Mesendoderm (in vitro differentiated cells): ENCODE results near the gene ATP8A2.

Experiments
- DNase-seq: peaks from one replicate; pipeline ENCODE4 v3.0.0; 2013
- H2AK5ac ChIP-seq: 2 replicates; pipeline ENCODE4 v1.6.1; 2013; ENCODE audit warnings: low read length, inconsistent platforms
- H2BK120ac ChIP-seq: 2 replicates; pipeline ENCODE4 v1.6.1; 2013; ENCODE audit warnings: low read depth, mild to moderate bottlenecking, low read length, moderate library complexity, mixed read lengths
- H2BK15ac ChIP-seq: replicated peaks from 2 replicates; pipeline ENCODE4 v1.6.1; 2013; ENCODE audit warnings: low read depth, mild to moderate bottlenecking, moderate library complexity
- H2BK5ac ChIP-seq: 2 replicates; pipeline ENCODE4 v1.6.1; 2013; ENCODE audit warnings: low read length, inconsistent platforms
- H3K18ac ChIP-seq: 2 replicates; pipeline ENCODE4 v1.6.1; 2013; ENCODE audit warnings: mild to moderate bottlenecking, low read length, mixed read lengths
- H3K23ac ChIP-seq: one replicate; pipeline ENCODE4 v1.6.1; 2013; ENCODE audit warnings: low read length
- H3K27ac ChIP-seq: 2 replicates; pipeline ENCODE4 v1.5.1; 2013; ENCODE audit warnings: low read depth, mild to moderate bottlenecking, inconsistent platforms, low read length, moderate library complexity
- H3K27me3 ChIP-seq: 2 replicates; pipeline ENCODE4 v1.6.1; 2013; ENCODE audit warnings: low read length, control low read depth, mild to moderate bottlenecking, inconsistent platforms; ENCODE audit not compliant: insufficient read depth, poor library complexity
- H3K36me3 ChIP-seq: 2 replicates; pipeline ENCODE4 v1.6.1; 2013; ENCODE audit warnings: low read length, inconsistent platforms; ENCODE audit not compliant: control insufficient read depth, insufficient read depth
- H3K4ac ChIP-seq: one replicate; pipeline ENCODE4 v1.6.1; 2013; ENCODE audit warnings: low read depth, mild to moderate bottlenecking, low read length, moderate library complexity
- H3K4me1 ChIP-seq: 2 replicates; pipeline ENCODE4 v1.6.1; 2013; ENCODE audit warnings: low read depth, low read length, inconsistent platforms; ENCODE audit not compliant: control insufficient read depth
- H3K4me2 ChIP-seq: 2 replicates; pipeline ENCODE4 v1.6.1; 2013; ENCODE audit warnings: low read length
- H3K4me3 ChIP-seq: 2 replicates; pipeline ENCODE4 v1.5.1; 2013; ENCODE audit warnings: mild to moderate bottlenecking, low read length
- H3K56ac ChIP-seq: one replicate; pipeline ENCODE4 v1.6.1; 2013; ENCODE audit warnings: low read length
- H3K79me1 ChIP-seq: 2 replicates; pipeline ENCODE4 v1.6.1; 2013; ENCODE audit warnings: low read length, inconsistent platforms
- H3K79me2 ChIP-seq: 2 replicates; pipeline ENCODE4 v1.6.1; 2013; ENCODE audit warnings: mild to moderate bottlenecking, low read length; ENCODE audit not compliant: control insufficient read depth, insufficient read depth
- H3K9ac ChIP-seq: 2 replicates; pipeline ENCODE4 v1.6.1; 2013; ENCODE audit warnings: low read length, inconsistent platforms
- H4K5ac ChIP-seq: one replicate; pipeline ENCODE4 v1.6.1; 2013; ENCODE audit warnings: low read length
- H4K8ac ChIP-seq: one replicate; pipeline ENCODE4 v1.6.1; 2013; ENCODE audit warnings: low read depth, mild to moderate bottlenecking, control low read depth, low read length, moderate library complexity
- WGBS: extraction: QIAGEN DNeasy Blood & Tissue Kit; methylation state at CpG from one replicate; pipeline ENCODE4 v1.1.7; 2013; ENCODE audit warnings: low lambda C conversion rate, missing lambda C conversion rate; ENCODE audit not compliant: insufficient coverage; ENCODE audit errors: extremely low coverage; 5-methylcytosine and 5-hydroxymethylcytosine counted together

Gene ATP8A2

DNA sequence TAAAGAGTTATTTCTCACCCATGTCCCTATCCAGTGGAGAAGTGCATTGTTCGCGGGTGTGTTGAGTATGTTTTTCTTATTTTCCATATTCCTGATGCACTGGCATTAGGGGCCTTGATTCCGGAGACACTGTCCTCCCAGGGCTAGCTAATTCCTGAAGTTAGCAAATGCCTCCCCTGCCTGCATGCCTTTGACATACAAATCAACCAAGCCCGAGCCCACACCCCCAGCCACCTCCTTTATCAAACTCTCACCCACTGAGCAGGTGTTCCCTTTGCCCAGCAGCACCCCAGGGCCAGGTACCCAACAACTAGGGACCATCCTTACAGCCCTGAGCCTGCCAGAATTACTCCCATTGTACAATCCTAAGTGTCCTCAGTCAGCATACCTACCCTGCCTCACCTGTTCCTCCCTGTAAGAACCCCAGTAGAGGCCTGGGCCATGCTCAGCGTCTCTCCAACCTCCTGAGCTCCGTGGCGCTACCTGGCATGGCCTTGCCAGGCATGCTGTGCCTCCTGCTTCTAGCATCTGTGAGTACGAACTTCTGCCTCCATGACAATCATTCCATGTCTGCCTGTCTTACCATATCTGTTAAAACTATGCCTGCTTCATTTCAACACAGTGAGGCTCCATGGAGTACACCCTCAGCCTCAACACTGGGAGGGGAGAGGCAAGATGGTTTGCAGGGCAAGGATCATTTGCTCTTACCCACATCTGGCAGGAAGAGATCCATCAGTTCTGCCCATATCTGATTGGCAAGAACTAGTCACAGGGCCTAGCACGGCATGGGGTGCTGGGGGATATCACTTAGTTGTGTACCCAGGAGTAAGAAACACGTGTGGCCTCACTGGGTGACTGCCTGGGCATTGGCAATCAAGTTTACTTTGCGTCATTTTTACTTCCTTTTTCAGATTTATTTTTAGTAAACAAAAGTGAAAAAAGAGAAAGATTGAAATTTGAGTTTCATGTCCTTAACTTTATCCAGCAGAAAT, 476.2 kb downstream of the ATP8A2 start:
- no peak for DNase-seq
- Histone ChIP-seq H2BK120ac (no peak overlapping the region), H3K18ac (no peak overlapping the region), H3K4me3 (no peak overlapping the region), H3K4ac (no peak overlapping the region), H2AK5ac (no peak overlapping the region), H3K27ac (no peak overlapping the region), H3K23ac (no peak overlapping the region), H3K27me3 (no peaks in the 10 kb centered on the region), H3K4me1 (no peaks in the 10 kb centered on the region), H3K4me2 (no peak overlapping the region), H4K5ac (no peak overlapping the region), H4K8ac (no peak overlapping the region), H3K79me1 (no peaks in the 10 kb centered on the region), H3K79me2 (no peaks in the 10 kb centered on the region), H2BK15ac (no peak overlapping the region), H2BK5ac (no peak overlapping the region), H3K9ac (no peak overlapping the region), H3K36me3 (no peaks in the 10 kb centered on the region), H3K56ac (no peak overlapping the region)
- no CpG with 5 or more reads among the region's 11 CpGs for WGBS

DNA sequence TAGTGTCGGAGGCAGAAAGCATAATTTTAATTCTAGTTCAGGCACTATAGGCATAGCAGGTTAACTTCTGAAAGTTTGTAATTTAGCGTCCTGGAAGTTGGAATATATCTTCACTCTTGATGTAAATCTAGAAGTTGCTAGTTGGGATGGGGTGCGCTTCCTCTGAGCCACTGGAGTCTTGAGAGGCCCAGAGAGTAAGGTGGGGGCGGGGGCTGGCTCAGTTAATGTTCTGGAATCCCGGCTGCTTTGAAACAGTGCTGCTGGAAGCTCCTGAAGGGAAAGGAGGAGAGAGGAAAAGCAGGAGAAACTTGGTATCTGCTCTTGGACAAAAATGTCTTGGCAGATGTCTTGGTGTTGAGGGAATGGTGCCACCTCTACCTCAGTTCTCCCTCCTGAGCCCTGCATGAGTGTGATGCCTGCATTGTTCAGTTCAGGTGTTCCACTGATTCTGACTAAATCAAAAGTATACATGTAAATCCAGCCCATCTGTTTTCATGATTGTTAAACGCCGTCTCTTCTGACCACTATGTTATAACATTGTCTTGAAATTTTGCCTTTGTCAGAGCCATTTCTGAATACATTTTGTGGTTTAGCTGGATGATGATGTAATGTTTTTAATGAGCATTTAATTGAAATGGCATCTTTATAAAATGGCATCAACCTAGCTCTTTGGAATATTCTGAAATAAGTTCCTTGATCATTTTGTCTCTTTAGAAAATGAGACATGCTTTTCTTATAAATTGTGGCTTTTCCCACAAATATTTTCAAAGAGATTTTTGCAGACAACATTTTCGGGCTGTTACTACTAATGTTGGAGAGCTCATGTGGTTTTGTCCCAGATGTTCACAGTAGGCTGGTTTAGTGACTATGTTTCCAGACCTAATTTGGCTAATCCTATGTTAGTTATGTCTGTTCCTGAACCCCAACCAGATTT, 477.3 kb downstream of the ATP8A2 start:
- Histone ChIP-seq H3K79me1 (no peaks in the 10 kb centered on the region), H3K4ac (no peak overlapping the region), H3K27ac (no peak overlapping the region), H3K4me1 (no peaks in the 10 kb centered on the region), H3K9ac (no peak overlapping the region), H3K18ac (no peak overlapping the region), H4K5ac (no peak overlapping the region), H3K27me3 (no peaks in the 10 kb centered on the region), H3K56ac (no peak overlapping the region), H2BK5ac (no peak overlapping the region), H3K4me2 (no peak overlapping the region), H3K4me3 (no peak overlapping the region), H2BK15ac (no peak overlapping the region), H3K79me2 (no peaks in the 10 kb centered on the region), H3K23ac (no peak overlapping the region), H2AK5ac (no peak overlapping the region), H3K36me3 (no peaks in the 10 kb centered on the region), H2BK120ac (no peak overlapping the region), H4K8ac (no peak overlapping the region)
- peak; percentile 10 for DNase-seq
- no CpG with 5 or more reads among the region's 8 CpGs for WGBS

GRCh38 chr13:25857830-25858229, 486.1 kb downstream of the ATP8A2 start:
- Histone ChIP-seq H3K23ac (no peak overlapping the region), H4K5ac (no peak overlapping the region), H3K79me2 (no peaks in the 10 kb centered on the region), H3K56ac (no peak overlapping the region), H2BK5ac (no peak overlapping the region), H2BK120ac (no peak overlapping the region), H3K4me2 (no peak overlapping the region), H3K18ac (no peak overlapping the region), H3K36me3 (no peaks in the 10 kb centered on the region), H3K4me1 (no peaks in the 10 kb centered on the region), H3K27ac (no peak overlapping the region), H4K8ac (no peak overlapping the region), H3K4ac (no peak overlapping the region), H3K27me3 (no peaks in the 10 kb centered on the region), H2BK15ac (no peak overlapping the region), H3K4me3 (no peak overlapping the region), H2AK5ac (no peak overlapping the region), H3K9ac (no peak overlapping the region), H3K79me1 (no peaks in the 10 kb centered on the region)
- DNase-seq, result no peak
- no CpG with 5 or more reads among the region's 4 CpGs for WGBS

- Histone ChIP-seq H3K27ac (no peak overlapping the region), H3K4ac (no peak overlapping the region), H3K27me3 (no peaks in the 10 kb centered on the region), H3K56ac (no peak overlapping the region), H3K4me2 (no peak overlapping the region), H3K18ac (no peak overlapping the region), H3K9ac (no peak overlapping the region), H2BK120ac (no peak overlapping the region), H3K23ac (no peak overlapping the region), H3K79me1 (no peaks in the 10 kb centered on the region), H2BK5ac (no peak overlapping the region), H4K5ac (no peak overlapping the region), H2BK15ac (no peak overlapping the region), H3K36me3 (no peaks in the 10 kb centered on the region), H3K4me3 (no peak overlapping the region), H4K8ac (no peak overlapping the region), H3K4me1 (no peaks in the 10 kb centered on the region), H3K79me2 (no peaks in the 10 kb centered on the region), H2AK5ac (no peak overlapping the region)
- no CpG with 5 or more reads among the region's 3 CpGs for WGBS
- no peak for DNase-seq
These were observed 487.8 kb downstream of the ATP8A2 start for GRCh38 chr13:25859528-25859927.

- no CpG with 5 or more reads among the region's 1 CpG for WGBS
- no peaks in the 10 kb centered on the region for H3K36me3 ChIP-seq
These were observed 488.5 kb downstream of the ATP8A2 start for GRCh38 chr13:25860265-25860664.

More at GRCh38 chr13:25860265-25860664, 488.5 kb downstream of the ATP8A2 start:
- no peak overlapping the region for H3K9ac ChIP-seq
- no peak overlapping the region for H3K4me3 ChIP-seq
- H4K5ac ChIP-seq, result no peak overlapping the region
- H3K79me1 ChIP-seq, result no peaks in the 10 kb centered on the region
- no peak overlapping the region for H2BK120ac ChIP-seq
- H4K8ac ChIP-seq, result no peak overlapping the region
- H3K18ac ChIP-seq, result no peak overlapping the region
- no peak overlapping the region for H3K56ac ChIP-seq
- no peak overlapping the region for H3K23ac ChIP-seq
- H3K27me3 ChIP-seq, result no peaks in the 10 kb centered on the region
- DNase-seq, result no peak
- no peak overlapping the region for H2BK5ac ChIP-seq
- no peak overlapping the region for H3K4ac ChIP-seq
- H3K4me2 ChIP-seq, result no peak overlapping the region
- H2AK5ac ChIP-seq, result no peak overlapping the region
- no peak overlapping the region for H3K27ac ChIP-seq
- H3K79me2 ChIP-seq, result no peaks in the 10 kb centered on the region
- H3K4me1 ChIP-seq, result no peaks in the 10 kb centered on the region
- no peak overlapping the region for H2BK15ac ChIP-seq
